Fibroblast of peridontal ligament (primary cell): ENCODE measurements around the gene THAP4.

Experiments used
- DNase-seq: peaks from one replicate; pipeline ENCODE4 v3.0.0-alpha.2; 2010; ENCODE audit errors: extremely low read depth

THAP4 gene

DNA sequence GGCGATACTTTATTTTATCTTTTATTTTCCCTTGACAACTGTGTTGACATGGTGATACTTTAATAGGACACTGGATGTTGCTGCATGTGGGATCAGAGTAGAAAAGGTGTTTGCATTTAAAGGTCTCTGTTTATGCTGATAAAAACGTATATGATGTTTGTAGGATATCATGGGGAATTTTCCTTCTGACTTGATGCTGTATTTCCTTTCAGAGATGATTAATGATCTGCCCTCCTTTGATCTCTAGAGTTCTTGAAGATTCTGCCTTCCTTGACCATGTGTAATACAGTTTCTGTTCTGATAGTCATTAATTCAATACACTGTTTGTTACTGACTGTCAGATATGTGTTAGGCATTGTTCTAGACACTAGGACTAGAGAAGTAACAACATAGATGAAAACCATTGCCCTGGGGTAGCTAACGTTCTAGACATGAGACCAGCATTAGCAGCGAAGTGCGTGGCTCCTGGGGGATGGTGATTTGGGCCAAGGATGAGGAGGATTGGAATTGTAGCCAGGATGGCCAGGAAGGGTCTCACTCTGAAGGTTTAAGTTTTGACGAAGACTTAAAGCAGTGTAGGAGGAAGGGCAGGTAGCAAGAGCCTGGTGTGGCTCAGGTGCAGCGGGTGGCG lies 3.3 kb upstream of the THAP4 start:
- no peak for DNase-seq

DNA sequence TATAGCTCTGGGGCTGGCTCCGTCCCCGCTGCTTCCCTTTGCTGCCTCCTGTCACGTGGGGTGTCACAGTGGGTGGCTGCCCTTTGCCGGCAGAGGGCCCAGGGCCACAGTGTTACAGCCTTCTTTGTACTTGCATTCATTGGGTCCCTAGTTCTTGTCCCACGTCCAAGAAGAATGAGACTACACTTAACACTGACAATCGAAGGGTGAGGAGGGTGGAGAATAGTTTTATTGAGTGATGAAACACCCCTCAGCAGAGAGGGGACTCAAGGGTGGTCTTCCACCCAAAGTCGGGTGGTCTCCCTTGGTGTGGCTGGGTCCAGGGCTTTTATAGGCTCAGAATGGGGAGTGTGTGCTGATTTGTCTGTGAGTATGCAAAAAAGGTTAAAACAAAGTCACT lies 2.4 kb upstream of the THAP4 start:
- DNase-seq, result no peak

- no peak for DNase-seq
Observed at GRCh38 chr2:241638940-241639339, 2.0 kb upstream of the THAP4 start.

DNA sequence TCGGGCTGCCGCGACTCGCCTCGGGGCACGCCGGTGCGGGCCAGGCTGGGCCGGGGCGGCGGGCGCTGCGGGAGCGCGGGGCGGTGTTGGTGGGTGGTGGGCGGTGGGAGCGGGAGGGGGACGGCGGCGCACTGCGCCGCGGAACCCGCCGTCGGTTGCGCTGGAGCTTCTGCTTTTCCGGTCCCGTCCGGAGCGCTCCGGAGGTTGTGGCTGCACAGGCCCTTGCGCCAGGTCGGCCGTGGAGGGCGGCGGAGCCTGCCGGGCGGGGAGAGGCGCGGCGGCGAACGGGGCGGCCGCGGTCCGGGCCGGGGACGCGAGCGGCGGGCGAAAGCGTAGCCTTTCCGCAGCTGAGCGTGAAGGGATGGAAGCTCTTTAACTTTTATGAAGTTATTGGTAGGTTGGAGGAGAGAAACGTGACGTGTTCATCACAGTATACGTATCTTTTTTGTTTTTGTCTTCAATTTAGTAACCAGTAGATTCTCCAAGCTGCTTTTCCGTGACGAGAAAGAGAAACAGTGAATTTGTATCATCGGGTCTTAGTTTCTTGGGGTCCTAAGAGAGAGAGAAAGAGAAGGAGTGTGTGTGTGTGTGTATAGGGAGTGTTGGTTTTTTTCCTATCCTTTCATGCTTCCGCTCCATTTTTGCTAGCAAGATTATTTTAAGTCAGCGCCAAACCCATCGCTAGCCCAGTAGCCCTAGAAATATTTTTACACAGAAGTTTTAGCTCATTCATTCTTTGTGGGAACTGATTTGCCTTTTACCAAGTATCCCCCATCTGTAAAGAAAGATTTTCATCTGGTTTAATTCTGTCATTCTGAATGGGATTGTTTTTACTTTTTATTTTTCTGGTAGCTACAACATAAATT lies 1.1 kb upstream of the THAP4 start:
- peak; percentile 20 for DNase-seq

GRCh38 chr2:241636182-241637017 lies 558 bp downstream of the THAP4 start:
- DNase-seq, result peak; percentile 11

DNA sequence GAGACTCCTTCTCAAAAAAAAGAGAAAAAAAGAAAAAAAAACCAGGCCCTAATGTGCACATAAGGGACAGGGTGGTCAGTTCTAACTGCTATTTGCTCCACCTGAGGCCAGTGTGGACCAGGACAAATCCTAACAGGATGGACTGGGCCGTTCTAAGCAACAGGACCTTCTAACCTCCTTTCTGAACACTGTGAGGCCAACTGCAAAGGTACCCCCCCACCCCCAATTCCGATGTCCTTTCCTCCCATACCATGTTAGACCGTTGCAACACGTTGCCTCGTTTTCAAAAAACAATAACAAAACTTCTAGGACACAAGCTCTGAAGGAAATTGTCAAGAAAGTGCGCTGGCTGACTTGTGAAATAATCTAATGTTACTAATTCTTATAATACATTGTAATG lies 1.2 kb downstream of the THAP4 start:
- peak; percentile 27 for DNase-seq

GRCh38 chr2:241633561-241633960 lies 3.4 kb downstream of the THAP4 start:
- DNase-seq, result no peak

- no peak for DNase-seq
Observed at GRCh38 chr2:241632478-241633325, 4.3 kb downstream of the THAP4 start.

DNA sequence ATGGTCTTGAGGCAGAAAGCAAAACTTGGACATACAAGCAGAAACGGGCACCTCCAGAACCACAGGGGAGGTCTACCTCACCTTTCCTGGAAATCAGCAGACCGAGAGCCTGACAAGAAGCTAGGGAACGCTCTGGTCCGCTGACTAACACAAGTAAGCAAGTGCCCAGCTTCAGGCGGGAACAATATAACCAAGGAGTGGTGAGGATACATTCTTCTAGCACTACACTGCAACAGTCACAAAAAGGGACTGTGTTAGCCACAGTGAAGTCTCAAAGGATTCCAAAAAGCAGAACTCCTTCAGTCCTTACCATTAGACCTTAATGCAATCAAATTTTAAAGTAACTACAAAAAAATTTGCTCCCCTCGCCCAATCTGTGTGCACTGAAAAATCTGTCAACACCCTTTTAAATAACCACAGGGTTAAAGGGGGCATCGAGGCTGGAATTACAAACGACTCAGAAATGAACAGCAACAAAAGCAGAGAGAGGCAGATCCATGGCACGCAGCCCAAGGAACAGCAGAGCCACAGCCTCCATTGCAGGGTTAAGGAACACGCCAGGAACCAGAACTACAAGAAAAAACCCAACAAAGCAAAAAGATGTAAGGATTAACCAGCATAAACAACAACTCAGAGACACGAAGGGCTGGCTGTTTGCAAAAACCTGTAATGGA lies 7.1 kb downstream of the THAP4 start:
- peak; percentile 47 for DNase-seq

DNA sequence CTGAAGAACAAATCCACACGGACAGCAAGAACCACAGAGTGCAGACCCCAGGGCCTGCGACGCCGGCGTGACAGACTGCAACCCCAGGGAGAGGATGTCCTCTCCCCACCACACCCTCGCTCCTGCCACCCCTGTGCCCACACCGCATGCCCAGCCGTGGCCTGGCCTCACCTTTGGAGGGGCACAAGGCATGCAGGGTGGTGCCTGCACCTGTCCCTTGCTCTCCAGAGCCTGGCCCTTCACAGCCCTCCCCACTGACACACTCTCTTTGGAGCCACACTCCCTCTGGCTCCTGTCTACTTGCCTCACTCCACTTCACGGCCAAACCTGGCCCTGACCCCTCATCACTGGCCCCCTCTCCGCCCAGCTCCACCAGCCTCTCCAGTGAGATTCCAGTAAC lies 9.3 kb downstream of the THAP4 start:
- no peak for DNase-seq

GRCh38 chr2:241620419-241620769 lies 16.6 kb downstream of the THAP4 start:
- no peak for DNase-seq

DNA sequence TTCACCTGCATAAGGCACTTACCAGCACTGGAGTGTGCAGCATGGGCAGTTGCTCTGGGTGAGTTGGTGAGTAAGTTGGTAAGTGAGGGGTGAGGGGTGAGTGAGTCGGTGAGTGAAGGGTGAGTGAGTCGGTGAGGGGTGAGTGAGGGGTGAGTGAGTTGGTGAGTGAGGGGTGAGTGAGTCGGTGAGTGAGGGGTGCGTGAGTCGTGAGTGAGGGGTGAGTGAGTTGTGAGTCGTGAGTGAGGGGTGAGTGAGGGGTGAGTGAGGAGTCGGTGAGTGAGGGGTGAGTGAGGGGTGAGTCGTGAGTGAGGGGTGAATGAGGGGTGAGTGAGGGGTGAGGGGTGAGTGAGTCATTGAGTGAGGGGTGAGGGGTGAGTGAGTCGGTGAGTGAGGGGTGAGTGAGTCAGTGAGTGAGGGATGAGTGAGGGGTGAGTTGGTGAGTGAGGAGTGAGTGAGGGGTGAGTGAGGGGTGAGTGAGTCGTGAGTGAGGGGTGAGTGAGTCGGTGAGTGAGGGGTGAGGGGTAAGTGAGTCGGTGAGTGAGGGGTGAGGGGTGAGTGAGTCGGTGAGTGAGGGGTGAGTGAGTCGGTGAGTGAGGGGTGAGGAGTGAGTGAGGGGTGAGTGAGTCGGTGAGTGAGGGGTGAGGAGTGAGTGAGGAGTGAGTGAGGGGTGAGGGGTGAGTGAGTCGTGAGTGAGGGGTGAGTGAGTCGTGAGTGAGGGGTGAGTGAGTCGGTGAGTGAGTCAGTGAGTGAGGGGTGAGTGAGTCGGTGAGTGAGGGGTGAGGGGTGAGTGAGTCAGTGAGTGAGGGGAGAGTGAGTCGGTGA lies 17.1 kb downstream of the THAP4 start:
- no peak for DNase-seq

DNA sequence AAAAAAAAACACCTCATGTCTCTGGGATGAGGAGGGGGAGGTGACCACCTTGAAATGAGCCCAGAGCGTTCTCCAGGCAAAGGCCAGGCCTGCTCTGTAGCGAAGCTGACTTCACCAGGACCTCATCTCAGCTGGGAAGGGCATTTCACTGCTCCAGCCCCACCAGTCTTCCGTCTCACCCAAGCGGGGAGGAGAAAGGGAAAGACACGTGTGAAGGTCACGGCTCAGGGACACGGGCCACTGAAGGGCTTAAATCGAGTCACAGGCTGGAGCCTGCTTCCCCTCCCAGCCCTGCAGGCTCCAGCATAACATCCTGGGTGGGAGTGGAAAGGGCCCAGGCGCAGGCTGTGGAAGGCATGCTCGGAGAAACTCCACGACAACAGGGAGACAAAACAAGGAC lies 18.1 kb downstream of the THAP4 start:
- DNase-seq, result no peak

- DNase-seq, result no peak
Observed at GRCh38 chr2:241618296-241618805, 18.6 kb downstream of the THAP4 start.

GRCh38 chr2:241617431-241618154 lies 19.4 kb downstream of the THAP4 start:
- no peak for DNase-seq

DNA sequence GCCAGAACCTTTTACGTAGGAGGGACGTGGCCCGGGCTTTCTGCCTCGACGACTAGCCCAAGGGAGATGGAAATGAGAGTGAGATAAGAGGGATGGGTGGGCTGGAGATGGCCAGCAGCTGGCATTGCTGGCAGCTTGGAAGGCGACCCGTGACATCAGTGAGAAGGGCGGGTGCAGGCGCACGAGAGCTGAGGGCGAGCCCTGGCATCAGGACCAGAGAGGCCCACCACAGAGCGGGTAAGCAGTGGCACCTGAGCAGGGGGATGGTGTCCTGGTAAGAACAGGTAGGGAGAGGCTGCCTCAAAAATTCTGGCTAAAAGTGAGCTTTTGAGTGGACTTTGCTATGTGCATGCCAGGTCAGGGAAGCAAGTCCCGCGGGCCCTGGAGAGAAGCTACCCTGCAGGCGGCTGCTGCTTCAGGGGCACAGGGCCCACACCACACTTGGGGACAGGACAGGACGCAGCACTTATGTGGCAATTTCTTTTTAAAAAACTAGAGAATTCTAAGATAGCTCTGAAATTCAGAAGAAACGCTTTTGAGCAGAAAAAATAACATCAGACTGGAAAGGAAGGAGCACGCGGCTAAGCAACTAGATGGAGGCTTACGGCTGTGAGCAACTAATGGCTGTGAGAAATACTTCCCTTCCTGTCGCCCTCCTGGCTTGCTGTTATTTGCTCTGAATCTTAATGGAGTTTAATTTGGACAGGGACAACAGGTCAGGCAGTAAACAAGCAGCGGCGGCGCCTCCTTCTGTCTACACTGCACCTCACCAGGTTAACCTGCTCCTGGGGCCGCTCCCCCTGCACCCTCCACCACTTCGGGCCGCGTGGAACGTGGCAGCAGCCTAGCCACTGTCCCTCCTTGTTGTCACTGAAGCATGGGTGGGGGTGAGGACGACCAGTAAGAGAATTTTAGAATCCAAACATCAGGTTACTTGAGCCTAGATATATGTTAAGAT lies 20.5 kb downstream of the THAP4 start:
- no peak for DNase-seq

DNA sequence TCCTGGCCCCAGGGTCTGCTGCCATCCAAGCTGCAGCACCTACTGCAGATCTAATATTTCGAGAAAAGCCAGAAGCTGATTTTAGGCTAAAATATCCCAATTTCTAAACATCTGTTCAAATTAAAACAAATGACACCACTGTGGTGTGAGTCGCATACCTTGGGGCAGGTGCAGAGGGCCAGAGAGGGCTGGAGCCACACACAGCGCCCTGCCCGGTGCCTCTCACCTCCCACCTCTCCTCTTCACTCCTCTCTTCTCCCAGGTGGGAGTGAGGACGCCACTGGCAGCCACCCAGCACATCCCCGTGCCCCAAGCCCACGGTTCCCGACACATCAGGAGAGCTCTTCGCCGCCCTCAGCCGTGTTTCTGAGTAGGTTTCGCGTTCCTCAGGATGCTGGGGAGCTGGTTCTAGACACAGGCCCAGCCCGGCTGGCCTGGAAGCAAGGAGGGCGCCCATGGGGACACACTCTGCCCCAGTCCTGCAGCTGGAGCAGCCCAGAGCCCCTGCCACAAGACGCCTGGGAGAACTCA lies 21.4 kb downstream of the THAP4 start:
- no peak for DNase-seq

DNA sequence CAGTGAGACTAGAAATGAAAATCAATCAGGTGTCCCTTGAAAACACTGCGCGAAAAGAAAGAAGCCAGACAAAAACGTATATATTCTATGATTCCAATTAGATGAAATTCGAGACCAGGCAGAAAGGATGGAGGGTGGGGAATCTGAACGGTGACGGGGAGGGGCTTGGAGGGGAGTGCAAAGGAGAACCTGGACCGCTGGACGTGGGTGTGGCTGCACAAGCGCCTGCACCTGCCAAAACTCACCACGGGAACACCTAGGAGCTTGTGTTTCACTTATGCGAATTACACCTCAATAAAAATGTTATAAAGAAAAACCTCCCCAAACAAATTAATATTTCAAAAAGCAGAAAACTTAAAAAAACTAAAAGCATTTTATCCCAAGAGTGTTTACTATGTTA lies 21.9 kb downstream of the THAP4 start:
- no peak for DNase-seq
